GM19438 (cell line): ENCODE results near the gene SLC38A10.
A peak's percentile ranks its signal among the peaks of the same experiment; 100 is the strongest.
"Not testable (repeated sequence)": the region's sequence is repeated elsewhere in the genome, so short reads cannot be mapped to it uniquely, and the experiment has no call there.

Experiments
- ATAC-seq: cut with Tn5 transposase; IDR thresholded peaks from one replicate; pipeline ENCODE4 v1.9.1; 2021; ENCODE audit warnings: low read depth; ENCODE audit not compliant: unreplicated experiment

SLC38A10 gene

GRCh38 chr17:81232616-81233241 lies 62.4 kb downstream of the SLC38A10 start:
- ATAC-seq: no peak

- no peak for ATAC-seq
Observed at GRCh38 chr17:81231766-81232581, 63.1 kb downstream of the SLC38A10 start.

GRCh38 chr17:81231121-81231645 lies 63.9 kb downstream of the SLC38A10 start:
- no peak for ATAC-seq

- ATAC-seq: no peak
Observed at GRCh38 chr17:81230043-81230820, 64.9 kb downstream of the SLC38A10 start.

GRCh38 chr17:81229666-81229920 lies 65.5 kb downstream of the SLC38A10 start:
- ATAC-seq: no peak

- no peak for ATAC-seq
Observed at GRCh38 chr17:81228834-81229665, 66.1 kb downstream of the SLC38A10 start.

- ATAC-seq: no peak
Observed at GRCh38 chr17:81228420-81228819, 66.7 kb downstream of the SLC38A10 start.

GRCh38 chr17:81227630-81228029 lies 67.5 kb downstream of the SLC38A10 start:
- not testable (repeated sequence) for ATAC-seq

- no peak for ATAC-seq
Observed at GRCh38 chr17:81223762-81224130, 71.4 kb downstream of the SLC38A10 start.

- ATAC-seq: peak; percentile 95
Observed at GRCh38 chr17:81222906-81223761, 72.0 kb downstream of the SLC38A10 start, which contains the start of gene CEP131. CEP131 (minus strand) TSS chr17:81222965; CDS start chr17:81220056, 2,909 bp downstream.

- no peak for ATAC-seq
Observed at GRCh38 chr17:81222620-81222905, 72.5 kb downstream of the SLC38A10 start.

- no peak for ATAC-seq
Observed at GRCh38 chr17:81221842-81222619, 73.1 kb downstream of the SLC38A10 start.

- ATAC-seq: no peak
Observed at GRCh38 chr17:81221371-81221841, 73.7 kb downstream of the SLC38A10 start.

GRCh38 chr17:81219476-81220180 lies 75.5 kb downstream of the SLC38A10 start:
- ATAC-seq: no peak

- ATAC-seq: no peak
Observed at GRCh38 chr17:81218991-81219390, 76.1 kb downstream of the SLC38A10 start.

- ATAC-seq: no peak
Observed at GRCh38 chr17:81218459-81218858, 76.6 kb downstream of the SLC38A10 start.

GRCh38 chr17:81217491-81217890 lies 77.6 kb downstream of the SLC38A10 start:
- no peak for ATAC-seq

- ATAC-seq: no peak
Observed at GRCh38 chr17:81213978-81214377, 81.1 kb downstream of the SLC38A10 start.
